ENCODE data around the gene DPM2.
A peak's percentile ranks its signal among the peaks of the same experiment; 100 is the strongest.

DPM2 gene

GRCh38 chr9:127981559-127982121 lies 44.0 kb upstream of the DPM2 start:
- DNase-seq (ENCODE audit: extremely low spot score), result no peak
- TF ChIP-seq L3MBTL2 (conservative IDR thresholded peaks at IDR 0.05) (no peak), SP1 (IDR thresholded peaks at IDR 0.05) (no peak), ARNT (IDR thresholded peaks at IDR 0.05) (no peak), SUZ12 (IDR thresholded peaks at IDR 0.05) (no peak), FOXA1 (IDR thresholded peaks at IDR 0.05) (no peak), NFRKB (IDR thresholded peaks at IDR 0.05) (no peak), PKNOX1 (IDR thresholded peaks at IDR 0.05) (no peak), CTBP1 (IDR thresholded peaks at IDR 0.05; ENCODE audit: borderline replicate concordance) (no peak), ELF4 (IDR thresholded peaks at IDR 0.05) (no peak), HDGF (IDR thresholded peaks at IDR 0.05; ENCODE audit: borderline replicate concordance) (no peak), LEF1 (IDR thresholded peaks at IDR 0.05; ENCODE audit: borderline replicate concordance) (no peak), TARDBP (IDR thresholded peaks at IDR 0.05) (no peak), FOXM1 (IDR thresholded peaks at IDR 0.05; ENCODE audit: borderline replicate concordance) (no peak), FOXK2 (IDR thresholded peaks at IDR 0.05) (no peak), BHLHE40 (IDR thresholded peaks at IDR 0.05; ENCODE audit: borderline replicate concordance) (no peak)
- POLR2A ChIA-PET, result interaction anchor here (1.0 to 1.9 kb wide), 6 partner anchors 11 to 178 kb away, joined by 3 to 6 read pairs (median 3); no protein-coding TSS in a partner anchor
- CTCF ChIA-PET, result interaction anchor here (0.7 to 1.4 kb wide), 3 partner anchors 18 to 53 kb away, joined by 3 to 4 read pairs (median 3); no protein-coding TSS in a partner anchor

GRCh38 chr9:127980706-127981558 lies 43.3 kb upstream of the DPM2 start, which contains the start of gene EEIG1:
TSS of gene EEIG1 (minus strand) at chr9:127980989. CDS start at chr9:127980137, 852 bp downstream.
- CTCF ChIA-PET, result interaction anchor here (0.6 to 1.4 kb wide), 2 partner anchors 38 to 370 kb away, joined by 3 read pairs; no protein-coding TSS in a partner anchor
- TF ChIP-seq FOXK2 (IDR thresholded peaks at IDR 0.05) (no peak), ARNT (IDR thresholded peaks at IDR 0.05) (no peak), FOXM1 (IDR thresholded peaks at IDR 0.05; ENCODE audit: borderline replicate concordance) (no peak)
- POLR2A ChIA-PET, result interaction anchor here (1.0 to 1.9 kb wide), 7 partner anchors 10 to 178 kb away, joined by 3 to 6 read pairs (median 3); no protein-coding TSS in a partner anchor
- peak; percentile 98 for DNase-seq (ENCODE audit: extremely low spot score)

GRCh38 chr9:127980060-127980705 lies 42.5 kb upstream of the DPM2 start:
- ChIA-PET CTCF (interaction anchor here (0.6 kb wide), 1 partner anchor 369 kb away, joined by 3 read pairs; no protein-coding TSS in a partner anchor), POLR2A (interaction anchor here (1.0 to 1.9 kb wide), 4 partner anchors 9 to 48 kb away, joined by 3 to 6 read pairs (median 4); no protein-coding TSS in a partner anchor)
- no peak for DNase-seq (ENCODE audit: extremely low spot score)
- TF ChIP-seq NFRKB (IDR thresholded peaks at IDR 0.05) (no peak), ELF4 (IDR thresholded peaks at IDR 0.05) (no peak), SUZ12 (IDR thresholded peaks at IDR 0.05) (no peak), FOXM1 (IDR thresholded peaks at IDR 0.05; ENCODE audit: borderline replicate concordance) (no peak), HDGF (IDR thresholded peaks at IDR 0.05; ENCODE audit: borderline replicate concordance) (no peak), TARDBP (IDR thresholded peaks at IDR 0.05) (no peak), SP1 (IDR thresholded peaks at IDR 0.05) (no peak), L3MBTL2 (conservative IDR thresholded peaks at IDR 0.05) (no peak), PKNOX1 (IDR thresholded peaks at IDR 0.05) (no peak), FOXA1 (IDR thresholded peaks at IDR 0.05) (no peak), ZNF384 (IDR thresholded peaks at IDR 0.05) (no peak), ARNT (IDR thresholded peaks at IDR 0.05) (no peak)

GRCh38 chr9:127979333-127980059 lies 41.8 kb upstream of the DPM2 start:
- ChIA-PET POLR2A (interaction anchor here (1.0 to 1.9 kb wide), 3 partner anchors 9 to 48 kb away, joined by 3 to 6 read pairs (median 5); no protein-coding TSS in a partner anchor), CTCF (interaction anchor here (2.0 kb wide), 1 partner anchor 37 kb away, joined by 5 read pairs; no protein-coding TSS in a partner anchor)
- TF ChIP-seq LEF1 (IDR thresholded peaks at IDR 0.05; ENCODE audit: borderline replicate concordance), result no peak
- no peak for TF ChIP-seq ARNT (IDR thresholded peaks at IDR 0.05)
- TF ChIP-seq SP1 (IDR thresholded peaks at IDR 0.05), result no peak
- TF ChIP-seq NFRKB (IDR thresholded peaks at IDR 0.05), result no peak
- no peak for TF ChIP-seq FOXK2 (IDR thresholded peaks at IDR 0.05)
- no peak for TF ChIP-seq ELF4 (IDR thresholded peaks at IDR 0.05)
- no peak for TF ChIP-seq PKNOX1 (IDR thresholded peaks at IDR 0.05)
- TF ChIP-seq BHLHE40 (IDR thresholded peaks at IDR 0.05; ENCODE audit: borderline replicate concordance), result no peak
- TF ChIP-seq FOXA1 (IDR thresholded peaks at IDR 0.05), result no peak
- TF ChIP-seq FOXM1 (IDR thresholded peaks at IDR 0.05; ENCODE audit: borderline replicate concordance), result no peak
- no peak for TF ChIP-seq CTBP1 (IDR thresholded peaks at IDR 0.05; ENCODE audit: borderline replicate concordance)
- no peak for TF ChIP-seq TARDBP (IDR thresholded peaks at IDR 0.05)
- TF ChIP-seq SUZ12 (IDR thresholded peaks at IDR 0.05), result no peak
- no peak for TF ChIP-seq HDGF (IDR thresholded peaks at IDR 0.05; ENCODE audit: borderline replicate concordance)
- TF ChIP-seq L3MBTL2 (conservative IDR thresholded peaks at IDR 0.05), result no peak
- TF ChIP-seq ZNF384 (IDR thresholded peaks at IDR 0.05), result no peak
- DNase-seq (ENCODE audit: extremely low spot score), result no peak

- DNase-seq (ENCODE audit: extremely low spot score), result no peak
- no peak for TF ChIP-seq ARNT (IDR thresholded peaks at IDR 0.05)
- TF ChIP-seq ZNF384 (IDR thresholded peaks at IDR 0.05), result no peak
- TF ChIP-seq LEF1 (IDR thresholded peaks at IDR 0.05; ENCODE audit: borderline replicate concordance), result no peak
- TF ChIP-seq SUZ12 (IDR thresholded peaks at IDR 0.05), result no peak
- TF ChIP-seq CTBP1 (IDR thresholded peaks at IDR 0.05; ENCODE audit: borderline replicate concordance), result no peak
- TF ChIP-seq SP1 (IDR thresholded peaks at IDR 0.05), result no peak
- no peak for TF ChIP-seq FOXK2 (IDR thresholded peaks at IDR 0.05)
- TF ChIP-seq FOXA1 (IDR thresholded peaks at IDR 0.05), result no peak
- TF ChIP-seq L3MBTL2 (conservative IDR thresholded peaks at IDR 0.05), result no peak
- TF ChIP-seq BHLHE40 (IDR thresholded peaks at IDR 0.05; ENCODE audit: borderline replicate concordance), result no peak
- TF ChIP-seq TARDBP (IDR thresholded peaks at IDR 0.05), result no peak
- TF ChIP-seq NFRKB (IDR thresholded peaks at IDR 0.05), result no peak
- no peak for TF ChIP-seq HDGF (IDR thresholded peaks at IDR 0.05; ENCODE audit: borderline replicate concordance)
- TF ChIP-seq PKNOX1 (IDR thresholded peaks at IDR 0.05), result no peak
- no peak for TF ChIP-seq FOXM1 (IDR thresholded peaks at IDR 0.05; ENCODE audit: borderline replicate concordance)
- no peak for TF ChIP-seq ELF4 (IDR thresholded peaks at IDR 0.05)
- CTCF ChIA-PET, result interaction anchor here (2.0 kb wide), 1 partner anchor 36 kb away, joined by 5 read pairs; no protein-coding TSS in a partner anchor
- POLR2A ChIA-PET, result no interaction called here
Observed at GRCh38 chr9:127979015-127979332, 41.3 kb upstream of the DPM2 start.

Data from HEK293T (cell line).